Muscle of leg (tissue), 11 donors: ENCODE data around the gene RPP25. TPM values are rescaled to one million over a fixed set of nuclear protein-coding genes. Genes with fewer than 3 reads are reported as not detected.

Source experiments
- DNase-seq: peaks from one replicate; pipeline ENCODE4 v3.0.0; 2013
- H3K27ac ChIP-seq: one replicate; pipeline ENCODE4 v1.5.1; 2013; ENCODE audit warnings: mild to moderate bottlenecking, low read length, control low read depth
- H3K27me3 ChIP-seq: one replicate; pipeline ENCODE4 v1.6.1; 2013; ENCODE audit warnings: low read length; ENCODE audit not compliant: control insufficient read depth, insufficient read depth
- H3K36me3 ChIP-seq: one replicate; pipeline ENCODE4 v1.6.1; 2013; ENCODE audit warnings: low read length; ENCODE audit not compliant: control insufficient read depth, insufficient read depth
- H3K4me1 ChIP-seq: one replicate; pipeline ENCODE4 v1.6.1; 2013; ENCODE audit warnings: low read length; ENCODE audit not compliant: control insufficient read depth, insufficient read depth
- H3K4me3 ChIP-seq: one replicate; pipeline ENCODE4 v1.5.1; 2013; ENCODE audit warnings: low read length, control low read depth
- H3K9me3 ChIP-seq: replicated peaks from 2 replicates; pipeline ENCODE4 v1.6.1; 2013; ENCODE audit warnings: low read depth, low read length; ENCODE audit not compliant: control insufficient read depth
- WGBS: methylation state at CpG from one replicate; pipeline ENCODE4 v1.1.5; 2013; ENCODE audit warnings: missing lambda C conversion rate; ENCODE audit not compliant: insufficient coverage; 5-methylcytosine and 5-hydroxymethylcytosine counted together
- polyA plus RNA-seq, 8 donors: library from polyadenylated mRNA; unstranded; fragments of 120-200 nt; gene quantifications; one replicate each; pipeline versions ENCODE4 v1.2.1 to v1.2.3, GENCODE V29; 2013; ENCODE audit warnings: inconsistent platforms in 1 of 8, low replicate concordance in 1 of 8; ENCODE audit not compliant: insufficient read length in 8 of 8, insufficient read depth in 1 of 8
- total RNA-seq: library from RNA; stranded (reverse); fragments of 120-200 nt; gene quantifications from one replicate; pipeline ENCODE4 v1.2.4, GENCODE V29; 2013

RPP25 gene
- total and polyA plus RNA-seq, 9 donors: 0.88 to 2.0 (median 1.5) TPM

DNA sequence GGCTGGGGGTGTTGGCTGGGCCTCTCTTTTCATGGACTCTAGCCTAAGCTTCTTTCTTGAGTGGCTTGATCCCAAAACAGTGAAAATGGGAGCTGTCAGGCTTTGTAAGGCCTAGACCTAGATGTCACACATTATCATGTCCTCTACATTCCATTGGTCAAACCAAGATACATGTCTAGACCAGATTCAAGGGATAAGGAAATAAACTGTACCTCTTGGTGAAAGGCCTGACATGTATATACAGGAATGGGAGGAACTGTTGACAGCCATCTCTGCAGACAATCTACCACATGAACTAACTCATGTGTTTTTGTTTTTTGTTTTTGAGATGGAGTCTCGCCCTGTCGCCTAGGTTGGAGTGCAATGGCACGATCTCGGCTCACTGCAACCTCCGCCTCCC is 11.1 kb upstream of the RPP25 start:
- Histone ChIP-seq H3K27ac (no peak overlapping the region), H3K4me1 (peaks cover 6% of the 10 kb centered on the region), H3K4me3 (no peak overlapping the region), H3K36me3 (no peaks in the 10 kb centered on the region), H3K9me3 (no peaks in the 10 kb centered on the region), H3K27me3 (peaks cover 4% of the 10 kb centered on the region)
- WGBS: no CpG with 5 or more reads among the region's 5 CpGs
- no peak for DNase-seq

- peaks cover 6% of the 10 kb centered on the region for H3K4me1 ChIP-seq
- no peaks in the 10 kb centered on the region for H3K9me3 ChIP-seq
- peak overlapping the region; percentile 72 for H3K27ac ChIP-seq
- H3K4me3 ChIP-seq: no peak overlapping the region
- peak; percentile 65 for DNase-seq
- peaks cover 27% of the 10 kb centered on the region for H3K27me3 ChIP-seq
- no peaks in the 10 kb centered on the region for H3K36me3 ChIP-seq
- WGBS: 0% methylated on average over 1 of the region's 3 CpGs
Measured at GRCh38 chr15:74964794-74965193, 8.2 kb upstream of the RPP25 start.

DNA sequence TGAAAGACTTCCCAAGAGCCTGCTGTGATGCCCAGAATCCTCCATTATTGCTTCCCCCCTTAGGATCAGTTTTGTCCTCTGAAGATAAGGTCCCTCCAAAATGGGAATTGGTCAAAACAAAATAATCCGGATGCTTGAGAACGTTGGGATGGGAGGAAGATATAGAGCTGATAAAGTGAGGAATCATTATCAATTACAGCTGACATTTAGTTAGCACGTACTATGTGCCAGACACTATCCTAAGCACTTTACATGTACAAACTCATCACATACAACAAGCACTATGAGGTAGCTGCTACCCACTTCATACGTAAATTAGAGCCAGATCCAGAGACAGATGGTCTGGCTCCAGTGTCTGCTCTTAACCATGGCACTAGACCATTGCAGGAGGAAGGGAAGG is 6.6 kb upstream of the RPP25 start:
- no peak overlapping the region for H3K27ac ChIP-seq
- peaks cover 43% of the 10 kb centered on the region for H3K27me3 ChIP-seq
- H3K4me1 ChIP-seq: peaks cover 16% of the 10 kb centered on the region
- no CpG with 5 or more reads among the region's 4 CpGs for WGBS
- no peaks in the 10 kb centered on the region for H3K36me3 ChIP-seq
- no peak for DNase-seq
- no peaks in the 10 kb centered on the region for H3K9me3 ChIP-seq
- no peak overlapping the region for H3K4me3 ChIP-seq

- H3K4me1 ChIP-seq: peaks cover 20% of the 10 kb centered on the region
- DNase-seq: no peak
- WGBS: 0% methylated on average over 1 of the region's 2 CpGs
- no peak overlapping the region for H3K4me3 ChIP-seq
- H3K27me3 ChIP-seq: peaks cover 48% of the 10 kb centered on the region
- H3K36me3 ChIP-seq: no peaks in the 10 kb centered on the region
- no peaks in the 10 kb centered on the region for H3K9me3 ChIP-seq
- H3K27ac ChIP-seq: no peak overlapping the region
Measured at GRCh38 chr15:74962671-74963070, 6.1 kb upstream of the RPP25 start.

DNA sequence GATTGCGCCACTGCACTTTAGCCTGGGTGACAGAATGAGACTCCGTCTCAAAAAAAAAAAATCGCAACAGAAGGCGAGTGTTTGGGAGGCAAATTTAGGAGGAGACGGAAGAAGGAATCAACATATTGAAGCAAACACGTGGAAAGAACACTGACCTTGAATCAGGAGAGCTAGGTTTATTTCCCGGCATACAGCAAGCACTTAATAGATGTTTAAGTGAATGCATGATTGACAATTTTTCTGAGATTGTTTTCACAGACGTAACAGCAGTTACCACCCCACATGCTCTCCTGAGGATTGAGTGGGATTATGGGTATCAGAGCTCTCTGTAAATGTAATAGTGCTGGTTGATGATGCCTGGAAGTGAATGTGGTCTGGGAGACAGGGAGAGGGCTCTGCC is 5.6 kb upstream of the RPP25 start:
- H3K27me3 ChIP-seq: peaks cover 53% of the 10 kb centered on the region
- no peak overlapping the region for H3K4me3 ChIP-seq
- H3K36me3 ChIP-seq: no peaks in the 10 kb centered on the region
- no peaks in the 10 kb centered on the region for H3K9me3 ChIP-seq
- H3K4me1 ChIP-seq: peaks cover 24% of the 10 kb centered on the region
- no peak overlapping the region for H3K27ac ChIP-seq
- WGBS: 77% methylated on average over 6 of the region's 8 CpGs
- no peak for DNase-seq

- Histone ChIP-seq H3K27ac (peak overlapping the region; percentile 29), H3K36me3 (no peaks in the 10 kb centered on the region), H3K4me1 (peaks cover 28% of the 10 kb centered on the region), H3K27me3 (peaks cover 58% of the 10 kb centered on the region), H3K4me3 (no peak overlapping the region), H3K9me3 (no peaks in the 10 kb centered on the region)
- no peak for DNase-seq
- WGBS: 54% methylated on average over 4 of the region's 5 CpGs
Measured at GRCh38 chr15:74961616-74962015, 5.0 kb upstream of the RPP25 start.

DNA sequence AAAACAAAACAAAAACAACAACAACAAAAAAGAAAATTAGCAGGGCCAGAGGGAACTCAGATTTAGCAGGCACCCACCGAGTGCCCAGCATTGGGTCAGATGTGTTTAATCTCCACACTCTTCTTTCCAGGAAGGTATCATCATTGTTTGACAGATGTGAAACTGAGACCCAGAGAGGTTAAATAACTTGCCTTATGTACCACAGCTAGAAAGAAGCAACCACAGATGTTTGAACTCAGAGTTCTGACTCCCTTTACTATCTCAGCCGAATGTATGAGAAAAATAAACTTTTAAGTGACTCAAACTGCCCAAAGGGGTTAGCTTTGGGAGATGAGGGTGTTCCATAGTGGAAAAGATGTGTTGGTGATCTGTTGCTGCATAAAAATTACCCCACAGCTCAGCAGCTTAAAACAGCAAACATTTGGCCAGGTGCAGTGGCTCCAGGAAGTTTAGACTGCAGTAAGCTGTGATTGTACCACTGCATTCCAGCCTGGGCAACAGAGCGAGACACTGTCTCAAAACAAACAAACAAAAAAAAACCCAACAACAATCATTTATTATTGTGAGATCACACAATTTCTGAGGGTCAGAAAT is 4.5 kb upstream of the RPP25 start:
- Histone ChIP-seq H3K9me3 (no peaks in the 10 kb centered on the region), H3K36me3 (no peaks in the 10 kb centered on the region), H3K4me1 (peaks cover 30% of the 10 kb centered on the region), H3K27me3 (peaks cover 61% of the 10 kb centered on the region), H3K27ac (peak overlapping the region; percentile 29), H3K4me3 (no peak overlapping the region)
- DNase-seq: no peak
- WGBS: no CpG with 5 or more reads among the region's 3 CpGs

DNA sequence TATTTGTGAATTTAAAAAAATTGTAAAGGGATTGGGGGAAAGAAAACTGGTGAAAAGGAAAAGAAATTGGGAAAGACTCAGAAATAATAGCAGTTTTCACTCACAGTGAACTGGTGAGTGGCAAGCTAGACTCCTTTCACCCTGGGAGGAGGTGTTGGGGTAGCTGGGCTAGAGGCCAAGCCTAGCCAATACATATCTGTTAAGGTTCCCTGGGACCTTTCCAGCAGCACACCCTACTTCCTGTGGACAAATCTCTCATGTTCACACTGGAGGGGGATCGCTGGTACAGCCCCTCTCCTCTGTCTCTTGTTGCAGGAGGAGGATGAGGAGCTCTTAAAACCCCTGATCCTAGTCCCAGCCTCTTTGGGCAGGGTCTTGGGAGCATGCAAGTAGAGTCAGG is 3.7 kb upstream of the RPP25 start:
- WGBS: no CpG with 5 or more reads among the region's 1 CpG

GRCh38 chr15:74959586-74959939 is 3.0 kb upstream of the RPP25 start:
- Histone ChIP-seq H3K36me3 (no peaks in the 10 kb centered on the region), H3K27ac (no peak overlapping the region), H3K4me3 (no peak overlapping the region), H3K4me1 (peaks cover 36% of the 10 kb centered on the region), H3K27me3 (peaks cover 76% of the 10 kb centered on the region), H3K9me3 (no peaks in the 10 kb centered on the region)
- 6% methylated on average over 6 of the region's 8 CpGs for WGBS
- no peak for DNase-seq

More for the DNA sequence above, 3.7 kb upstream of the RPP25 start:
- no peak overlapping the region for H3K4me3 ChIP-seq
- H3K4me1 ChIP-seq: peaks cover 35% of the 10 kb centered on the region
- peaks cover 69% of the 10 kb centered on the region for H3K27me3 ChIP-seq
- no peaks in the 10 kb centered on the region for H3K9me3 ChIP-seq
- H3K27ac ChIP-seq: no peak overlapping the region
- H3K36me3 ChIP-seq: no peaks in the 10 kb centered on the region
- no peak for DNase-seq

DNA sequence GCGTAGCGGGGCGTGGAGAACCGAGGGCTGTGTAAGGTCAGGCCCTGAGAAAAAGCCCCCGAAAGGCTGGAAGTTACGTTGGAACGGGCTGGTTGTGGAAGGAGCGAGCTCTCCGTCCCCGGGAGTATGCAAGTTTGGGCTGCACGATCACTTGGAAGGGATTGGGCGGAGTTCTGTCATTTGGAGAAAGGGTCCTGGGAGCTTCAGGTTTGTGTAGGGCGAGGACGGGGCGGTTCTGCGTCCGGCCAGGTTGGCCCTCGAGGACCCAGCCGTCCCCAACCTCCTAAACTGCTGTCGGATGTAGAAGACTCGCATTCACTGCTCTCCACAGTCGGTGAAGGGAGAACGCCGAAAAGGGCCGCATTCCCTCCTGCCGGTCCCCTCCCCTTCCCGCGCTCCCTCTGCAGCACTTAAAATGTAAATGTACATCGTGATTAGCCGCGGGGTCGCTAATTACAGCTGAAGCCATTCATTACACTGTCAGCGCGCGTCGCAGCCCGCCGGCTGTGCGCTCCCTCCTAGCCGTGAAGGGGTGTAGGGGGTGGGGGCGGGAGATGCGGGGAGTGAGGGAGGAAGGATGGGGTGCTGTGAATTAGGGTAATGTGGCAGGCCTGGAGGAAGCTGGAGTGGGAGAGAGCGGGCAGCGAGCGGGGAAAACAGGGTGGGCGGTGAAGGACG is 2.5 kb upstream of the RPP25 start:
- Histone ChIP-seq H3K4me3 (peak overlapping the region; percentile 26), H3K36me3 (no peaks in the 10 kb centered on the region), H3K27ac (no peak overlapping the region), H3K9me3 (no peaks in the 10 kb centered on the region), H3K27me3 (peaks cover 81% of the 10 kb centered on the region), H3K4me1 (peaks cover 32% of the 10 kb centered on the region)
- DNase-seq: no peak
- 4% methylated on average over 43 of the region's 47 CpGs for WGBS
